Medulla oblongata (tissue), 1 donor: Measurements from ENCODE around the gene GSX1.
"Not testable (repeated sequence)": the region's sequence is repeated elsewhere in the genome, so short reads cannot be mapped to it uniquely, and the experiment has no call there.

Experiments used
- DNase-seq: peaks from one replicate; pipeline ENCODE4 v3.0.0-alpha.2; 2015; ENCODE audit errors: extremely low spot score

GSX1 gene

GRCh38 chr13:27794368-27794691 is 2.0 kb downstream of the GSX1 start:
- DNase-seq = no peak

DNA sequence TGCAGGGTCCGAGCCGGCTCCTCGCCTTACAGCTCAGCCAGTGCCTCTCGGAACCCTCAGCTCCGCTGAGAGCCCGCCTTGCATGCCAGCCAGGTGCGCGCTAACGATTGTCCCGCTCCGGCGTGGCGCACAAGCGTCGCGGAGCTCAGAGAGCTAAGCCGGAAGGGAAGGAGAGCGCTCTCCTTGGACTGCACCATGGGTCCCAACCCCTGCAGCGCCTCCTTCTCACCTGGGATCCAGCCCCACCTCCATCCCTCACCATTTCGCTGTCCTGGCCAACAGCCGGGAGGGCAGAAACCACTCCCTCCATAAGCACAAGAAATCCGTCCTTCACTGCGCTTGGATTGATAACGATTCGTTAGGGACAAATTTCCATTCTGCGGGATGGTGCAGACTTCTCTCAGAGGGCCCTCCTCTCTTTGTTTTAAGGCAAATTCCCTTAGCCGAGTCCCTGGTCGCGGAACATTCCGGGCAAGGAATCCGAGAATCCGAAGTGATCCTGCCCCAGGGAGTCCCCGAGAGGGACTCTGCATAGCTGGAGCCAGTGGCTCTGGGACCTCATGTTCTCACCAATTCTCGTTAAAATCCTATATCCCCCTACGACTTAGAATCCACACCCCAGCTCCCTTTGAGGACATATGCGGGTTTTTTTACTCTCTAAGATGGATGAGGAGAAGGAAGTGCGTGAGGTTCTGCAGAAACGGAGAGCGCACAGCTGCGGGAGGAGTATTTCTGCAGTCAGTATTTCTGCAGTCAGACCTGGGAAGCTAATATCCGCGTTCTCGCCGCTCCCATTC is 2.8 kb downstream of the GSX1 start:
- DNase-seq = no peak

DNA sequence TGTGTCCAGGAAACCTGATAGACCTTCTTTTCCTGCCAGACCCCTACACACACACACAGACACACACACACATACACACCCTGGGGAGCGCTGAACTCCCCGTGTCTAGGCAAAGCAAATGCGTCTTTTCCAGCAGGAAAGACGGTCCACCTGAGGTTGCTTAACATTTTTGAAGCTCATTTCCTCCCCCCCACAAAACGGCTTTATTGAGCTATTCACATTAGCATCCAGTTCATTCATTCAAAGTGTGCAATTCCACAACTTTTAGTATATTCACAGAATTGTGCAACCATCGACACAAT is 3.4 kb downstream of the GSX1 start:
- no peak for DNase-seq

DNA sequence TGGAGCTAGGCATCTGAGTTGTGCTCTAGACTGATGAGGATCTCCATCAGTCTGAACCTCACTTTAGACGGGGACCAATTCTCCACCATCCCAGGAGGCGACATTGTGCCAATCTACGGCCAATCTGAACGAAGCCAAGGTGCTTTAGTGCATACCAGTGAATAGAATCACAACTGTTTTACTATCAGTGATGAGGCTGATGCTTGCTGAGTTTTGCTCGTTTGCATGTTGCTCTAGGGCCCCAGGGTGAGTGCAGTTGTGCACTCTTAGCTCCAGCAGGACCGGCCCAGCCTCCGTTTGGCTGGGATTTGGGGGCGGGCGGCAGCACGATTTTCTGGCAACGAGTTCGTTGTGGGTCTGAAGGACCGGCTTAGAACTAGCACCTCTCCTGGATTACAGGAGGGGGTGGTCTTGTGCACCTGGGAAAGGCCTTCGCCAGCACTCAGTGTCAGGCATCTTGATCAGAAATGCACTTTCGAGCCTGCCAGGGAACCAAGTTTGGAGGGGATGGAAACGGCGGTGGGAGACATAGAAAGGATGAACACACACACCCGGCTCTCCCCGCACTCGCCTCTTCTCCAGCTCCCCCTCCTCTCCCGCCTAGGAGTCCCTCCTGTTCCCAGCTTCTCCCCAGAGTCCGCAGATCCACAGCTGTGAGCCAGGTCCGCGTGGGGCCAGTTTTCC is 4.4 kb downstream of the GSX1 start:
- no peak for DNase-seq

- no peak for DNase-seq
These were observed 4.9 kb downstream of the GSX1 start for GRCh38 chr13:27797228-27797624.

DNA sequence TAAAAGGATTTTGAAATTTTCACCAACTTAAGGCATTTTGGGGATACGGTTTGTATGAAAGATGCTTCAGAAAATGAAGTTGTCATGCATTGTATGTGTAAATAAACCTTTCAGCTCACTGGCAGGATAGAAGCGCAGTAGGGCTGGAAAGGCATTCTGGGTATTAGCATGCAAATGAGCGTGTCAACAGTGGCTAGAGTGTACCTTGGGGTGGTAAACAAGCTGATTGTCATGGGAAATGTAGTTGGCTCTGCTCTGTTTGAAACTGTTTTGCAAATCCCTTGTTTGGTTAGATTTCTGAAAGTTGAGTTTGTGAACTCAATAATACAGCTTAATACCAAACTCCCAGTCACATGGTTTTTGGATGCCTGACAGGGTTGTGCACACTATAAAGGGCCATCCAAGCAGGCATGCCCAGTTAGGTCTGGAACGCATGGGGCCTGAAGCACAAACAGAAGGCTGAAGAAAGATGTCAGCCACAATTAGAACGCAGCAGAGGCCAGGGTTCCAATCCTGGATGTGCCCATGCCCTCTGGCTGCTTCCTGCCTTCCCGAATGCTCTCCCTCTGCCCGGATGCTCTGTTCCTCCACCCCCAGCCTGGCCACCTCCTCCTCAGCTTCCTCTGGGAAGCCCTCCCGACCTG is 14.6 kb downstream of the GSX1 start:
- no peak for DNase-seq

DNA sequence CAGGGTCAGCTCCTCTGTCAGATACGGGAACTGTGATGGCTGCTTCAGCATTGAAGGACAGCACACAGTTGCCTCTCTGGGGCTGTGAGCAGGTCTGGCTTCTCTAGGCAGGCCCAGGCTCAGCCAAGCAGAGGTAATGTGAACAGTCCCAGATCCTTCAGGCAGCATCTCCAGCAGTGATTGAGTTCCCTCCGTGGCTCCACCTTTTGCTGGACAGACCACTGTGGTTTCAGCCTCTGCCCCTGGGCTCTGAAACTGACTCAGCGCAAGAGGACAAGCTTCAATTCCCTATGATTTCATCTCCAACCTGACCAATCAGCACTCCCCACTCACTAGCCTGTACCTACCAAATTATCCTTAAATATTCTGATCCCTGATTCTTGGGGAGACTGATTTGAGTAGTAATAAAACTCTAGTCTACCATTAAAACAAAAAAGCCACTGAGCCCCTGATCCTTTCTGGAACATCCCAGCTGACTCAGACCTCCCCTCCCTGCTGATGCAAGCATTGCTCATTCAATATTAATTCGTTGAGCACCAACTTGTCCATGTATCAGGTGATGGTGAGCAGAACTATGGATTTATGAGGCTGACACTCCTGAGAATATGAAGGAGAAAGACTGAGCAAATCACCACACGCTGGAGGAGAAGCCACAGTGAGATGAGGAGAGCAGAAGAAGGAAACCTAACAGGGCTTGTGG is 16.7 kb downstream of the GSX1 start:
- no peak for DNase-seq

DNA sequence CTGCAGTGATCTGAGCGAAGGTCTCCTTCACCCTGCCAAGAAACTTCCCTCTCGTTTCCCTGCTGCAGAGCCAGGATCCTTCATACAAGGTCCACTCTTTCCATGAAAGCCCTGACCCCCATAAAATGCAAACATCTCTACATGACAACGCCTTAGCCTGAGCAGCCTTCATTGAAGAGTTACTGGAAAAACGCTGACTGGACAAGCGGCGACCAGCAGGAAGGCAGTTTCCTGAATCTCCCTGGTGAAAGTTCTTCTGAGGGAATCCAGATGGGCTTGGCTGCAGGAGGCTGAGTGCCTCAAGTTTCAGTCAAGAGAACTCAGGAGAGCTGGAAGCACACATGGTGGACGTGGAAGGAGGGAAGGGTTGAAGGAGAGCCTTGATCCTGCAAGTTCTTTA is 17.7 kb downstream of the GSX1 start:
- no peak for DNase-seq

- no peak for DNase-seq
These were observed 18.2 kb downstream of the GSX1 start for GRCh38 chr13:27810461-27810860.

DNA sequence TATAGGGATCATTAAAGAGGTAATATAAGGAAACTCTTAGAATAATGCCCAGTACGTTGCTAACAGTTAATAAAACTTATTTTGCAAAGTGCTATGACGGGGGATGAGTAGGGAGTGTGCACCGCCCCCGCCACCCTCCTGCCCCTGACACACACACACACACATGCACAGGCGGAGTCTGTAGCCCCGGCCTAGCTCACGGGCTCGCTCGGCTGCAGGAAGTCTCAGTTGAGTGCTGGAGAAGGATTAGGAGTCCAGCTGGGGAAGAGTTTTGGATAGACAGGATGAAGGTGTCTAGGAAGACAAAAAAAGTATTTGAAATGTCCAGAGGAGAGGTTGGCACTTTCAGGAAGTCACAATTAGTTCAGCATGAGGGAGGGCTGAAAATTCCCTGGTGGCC is 21.5 kb downstream of the GSX1 start:
- no peak for DNase-seq

DNA sequence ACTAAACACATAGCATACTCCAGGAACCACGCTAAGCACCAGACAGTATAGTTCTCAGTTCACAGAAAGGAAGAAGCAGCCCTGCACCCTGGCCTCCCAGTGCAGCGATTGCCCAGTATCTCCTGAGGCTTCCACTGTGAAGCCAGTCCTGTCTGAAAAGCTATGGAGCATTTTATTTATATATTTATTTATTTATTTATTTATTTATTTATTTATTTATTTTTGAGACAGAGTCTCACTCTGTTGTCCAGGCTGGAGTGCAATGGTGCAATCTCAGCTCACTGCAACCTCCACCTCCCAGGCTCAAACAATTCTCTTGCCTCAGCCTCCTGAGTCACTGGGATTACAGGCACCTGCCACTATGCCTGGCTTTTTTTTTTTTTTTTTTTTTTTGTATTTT is 25.5 kb downstream of the GSX1 start:
- not testable (repeated sequence) for DNase-seq

DNA sequence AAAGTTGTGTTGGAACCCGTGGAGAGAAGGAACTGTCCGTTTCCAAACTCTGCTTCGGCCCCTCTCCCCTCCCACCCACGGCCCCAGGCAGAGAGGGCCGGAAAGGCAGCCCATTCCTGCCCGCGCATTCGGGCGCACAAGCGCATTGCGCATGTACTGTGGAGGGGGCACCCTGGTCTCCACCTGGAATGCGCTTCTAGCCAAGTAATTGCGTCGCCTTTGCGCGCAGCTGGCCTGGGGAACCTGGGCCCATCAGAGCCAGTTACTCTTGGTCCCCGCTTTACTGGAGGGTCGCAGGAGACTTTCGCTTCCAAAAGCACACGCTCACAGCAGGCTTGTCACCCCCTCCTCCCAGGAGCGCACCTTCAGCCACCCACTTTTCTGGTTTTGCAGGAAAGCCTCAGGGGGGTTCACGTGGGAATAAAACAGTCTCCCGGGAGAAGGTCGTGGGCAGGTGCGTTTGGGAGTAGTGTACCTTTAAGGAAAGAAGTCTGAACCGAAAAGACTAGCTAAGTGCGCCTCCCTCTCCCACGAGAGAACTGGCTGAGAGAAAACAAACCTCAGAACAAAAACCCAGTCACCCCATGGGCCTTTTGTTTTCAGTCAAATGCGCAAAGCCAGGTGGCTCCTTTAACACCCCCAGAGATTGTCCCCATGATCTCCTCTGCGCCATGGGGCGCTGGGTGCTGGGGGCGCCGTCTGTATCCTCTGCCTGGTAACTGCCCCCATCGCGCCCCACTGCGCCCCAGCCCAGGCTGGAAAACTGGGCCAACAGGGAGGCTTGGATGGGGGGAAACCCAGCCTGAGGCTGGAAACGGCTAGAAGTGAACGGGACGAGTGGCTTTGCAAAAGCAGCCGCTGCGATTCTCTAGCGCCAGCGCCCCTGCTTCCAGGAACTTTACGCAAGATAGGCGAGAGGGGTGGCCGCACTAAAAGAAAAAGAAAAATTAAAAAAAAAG is 28.5 kb downstream of the GSX1 start:
- DNase-seq = no peak

DNA sequence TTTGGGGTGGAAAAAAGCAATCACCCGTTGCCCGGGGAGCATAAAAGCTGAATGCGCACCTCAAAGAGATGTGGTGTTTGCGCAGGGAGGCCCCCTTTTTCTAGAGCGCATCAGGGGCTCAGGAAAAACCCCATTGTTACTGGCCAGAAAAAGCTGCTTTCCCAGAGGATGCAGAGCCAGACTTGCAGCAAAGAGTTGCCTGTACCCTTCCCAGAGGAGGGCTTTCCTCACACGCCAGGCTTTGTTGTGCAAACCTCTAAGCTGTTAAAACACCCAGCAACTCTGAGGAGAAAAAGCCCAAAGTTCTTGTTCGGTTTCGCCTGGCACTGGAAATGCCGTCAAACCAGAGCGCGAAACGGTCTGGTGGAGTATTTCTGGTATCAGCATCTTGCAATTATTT is 29.3 kb downstream of the GSX1 start:
- DNase-seq = no peak

GRCh38 chr13:27822258-27822872 is 30.1 kb downstream of the GSX1 start:
- no peak for DNase-seq

- no peak for DNase-seq
These were observed 30.6 kb downstream of the GSX1 start for GRCh38 chr13:27822873-27823311.

DNA sequence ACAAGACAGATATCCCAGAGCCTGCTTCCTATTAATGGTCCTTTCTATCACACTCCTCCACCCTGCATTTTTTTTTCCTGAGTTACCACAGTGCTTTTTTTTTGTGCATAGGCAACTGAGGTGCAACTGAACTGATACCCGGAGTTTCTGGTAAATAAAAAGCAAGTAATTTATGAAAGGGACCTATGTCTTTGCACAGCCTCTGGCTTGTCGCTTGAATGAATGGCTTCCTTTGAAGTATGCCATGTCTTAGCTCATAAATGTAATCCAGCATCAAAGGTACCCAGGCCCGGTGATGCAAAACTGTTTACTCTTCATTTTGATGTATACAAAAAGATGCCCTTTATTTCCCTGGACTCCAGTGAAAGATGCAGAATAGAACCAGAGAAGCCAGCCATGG is 31.8 kb downstream of the GSX1 start:
- DNase-seq = no peak

GRCh38 chr13:27825072-27825471 is 32.8 kb downstream of the GSX1 start:
- DNase-seq = no peak

DNA sequence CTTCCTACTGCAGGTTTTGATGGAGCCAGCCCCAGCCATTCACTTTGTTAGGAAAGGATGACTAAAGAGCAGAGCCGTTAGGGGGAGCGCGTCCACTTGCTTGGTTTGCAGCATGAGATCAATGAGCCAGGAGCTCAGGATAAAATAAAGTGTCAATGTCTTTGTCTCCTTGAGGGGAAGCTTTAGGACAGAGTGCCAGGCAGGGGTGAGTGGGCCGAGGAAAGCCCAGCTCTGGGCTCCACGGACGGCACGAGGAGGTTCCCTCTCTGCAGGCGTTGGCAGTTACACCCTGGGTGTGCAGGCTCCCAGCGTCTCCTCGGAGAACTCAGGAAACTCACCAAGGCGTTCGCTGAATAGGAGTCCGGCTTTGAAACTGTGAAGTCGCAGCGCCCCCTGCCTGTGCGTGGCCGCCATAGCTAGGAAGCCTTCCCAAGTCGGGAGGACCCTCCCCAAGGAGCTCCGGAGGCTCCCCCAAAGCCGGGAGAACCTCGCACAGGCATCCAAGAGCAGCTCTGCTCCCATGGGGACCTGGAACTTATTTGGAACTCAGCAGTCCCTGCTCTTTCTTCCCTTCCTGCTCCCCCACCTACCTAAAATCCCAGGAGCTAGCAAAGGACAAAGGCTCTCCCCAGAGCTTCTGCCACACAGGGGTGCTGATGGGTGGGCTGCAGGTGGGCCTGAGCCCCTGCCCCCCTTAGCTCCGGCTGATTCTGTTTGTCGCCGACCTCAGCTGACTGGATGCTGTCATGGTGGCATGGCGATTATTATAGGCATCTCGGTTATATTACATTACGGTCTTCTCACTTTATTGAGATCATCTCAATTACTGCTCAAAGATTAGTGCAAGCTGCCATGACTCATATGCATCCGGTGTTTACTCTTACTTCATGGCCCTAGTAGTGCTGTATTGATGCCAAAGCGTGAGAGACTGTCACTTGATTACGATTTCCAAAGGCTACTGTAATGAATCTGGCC is 34.4 kb downstream of the GSX1 start:
- peak; percentile 86 for DNase-seq

DNA sequence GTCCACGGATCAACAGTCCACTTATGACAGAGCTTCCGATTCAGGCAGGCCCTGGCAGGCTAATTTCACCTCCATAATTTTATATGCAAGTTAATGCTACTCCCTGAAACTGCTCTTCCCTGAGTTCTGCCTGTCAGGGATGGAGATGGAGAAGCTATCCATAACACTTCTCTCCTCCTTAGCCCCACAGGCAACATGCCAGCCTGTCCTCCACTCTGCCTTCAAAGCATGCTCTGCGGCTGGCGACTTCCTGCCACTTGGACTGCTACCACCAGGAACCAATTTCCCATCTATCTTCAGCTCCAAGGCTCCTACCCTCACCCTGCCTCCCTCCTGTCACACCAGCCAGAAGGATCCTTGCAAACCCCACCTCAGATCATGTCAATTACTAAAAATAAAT is 35.4 kb downstream of the GSX1 start:
- DNase-seq = no peak

DNA sequence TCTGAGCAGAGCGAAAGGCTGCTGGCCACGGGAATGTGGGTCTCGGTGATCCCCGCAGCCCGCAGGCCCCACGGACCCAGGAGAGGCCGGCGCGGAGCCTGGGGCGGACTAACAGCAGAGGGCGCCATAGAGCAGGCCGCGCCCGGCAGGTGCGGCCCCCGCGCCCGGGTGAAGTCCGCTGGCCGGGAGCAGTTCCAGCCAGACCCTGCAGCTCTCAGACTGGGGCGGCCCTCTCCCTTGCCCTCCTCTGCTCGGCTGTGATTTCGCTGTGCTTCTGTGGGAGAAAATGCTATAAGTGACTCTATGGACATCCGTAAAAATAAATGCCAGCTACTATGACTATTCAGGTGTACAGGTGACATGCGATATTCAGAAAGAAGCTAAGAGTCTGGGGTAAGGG is 37.7 kb downstream of the GSX1 start:
- peak; percentile 42 for DNase-seq
